WI38 (cell line): ENCODE measurements around the gene RPL39L.

Experiments used
- H3K4me3 ChIP-seq: 2 replicates; pipeline ENCODE4 v1.5.1; 2011; ENCODE audit warnings: low read depth, mild to moderate bottlenecking, control low read depth, low read length
- TF ChIP-seq, protein P1 (sequence below): IDR thresholded peaks from 2 replicates; pipeline ENCODE4 v1.5.1; 2012; ENCODE audit warnings: low read depth, mild to moderate bottlenecking, control low read depth, low read length

The RPL39L gene

DNA sequence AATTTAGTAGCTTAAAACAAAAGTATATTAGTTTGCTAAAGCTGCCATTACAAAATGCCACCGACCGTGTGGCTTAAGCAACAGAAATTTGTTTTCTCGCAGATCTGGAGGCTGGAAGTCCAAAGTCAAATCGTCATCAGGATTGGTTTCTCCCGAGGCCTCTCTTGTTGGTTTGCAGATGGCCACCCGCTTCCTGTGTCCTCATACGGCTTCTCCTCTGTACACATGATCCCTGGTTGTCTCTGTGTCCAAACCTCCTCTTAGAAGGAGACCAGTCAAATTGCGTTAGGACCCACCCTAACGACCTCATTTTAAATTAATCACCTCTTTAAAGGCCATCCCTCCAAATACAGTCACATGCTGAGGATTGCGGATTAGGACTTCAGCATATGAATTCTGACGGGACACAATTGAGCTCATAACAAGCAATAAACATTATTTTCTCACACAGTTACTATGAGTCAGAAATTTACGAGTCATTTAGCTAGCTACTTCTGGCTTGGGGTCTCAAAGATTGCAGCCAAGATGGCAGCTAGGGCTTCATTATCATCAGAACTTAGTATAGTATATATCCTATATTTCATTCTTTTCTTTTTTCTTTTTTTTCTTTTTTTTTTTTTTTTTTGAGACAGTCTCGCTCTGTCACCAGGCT lies 58.4 kb downstream of the RPL39L start:
- TF ChIP-seq, protein P1, sequence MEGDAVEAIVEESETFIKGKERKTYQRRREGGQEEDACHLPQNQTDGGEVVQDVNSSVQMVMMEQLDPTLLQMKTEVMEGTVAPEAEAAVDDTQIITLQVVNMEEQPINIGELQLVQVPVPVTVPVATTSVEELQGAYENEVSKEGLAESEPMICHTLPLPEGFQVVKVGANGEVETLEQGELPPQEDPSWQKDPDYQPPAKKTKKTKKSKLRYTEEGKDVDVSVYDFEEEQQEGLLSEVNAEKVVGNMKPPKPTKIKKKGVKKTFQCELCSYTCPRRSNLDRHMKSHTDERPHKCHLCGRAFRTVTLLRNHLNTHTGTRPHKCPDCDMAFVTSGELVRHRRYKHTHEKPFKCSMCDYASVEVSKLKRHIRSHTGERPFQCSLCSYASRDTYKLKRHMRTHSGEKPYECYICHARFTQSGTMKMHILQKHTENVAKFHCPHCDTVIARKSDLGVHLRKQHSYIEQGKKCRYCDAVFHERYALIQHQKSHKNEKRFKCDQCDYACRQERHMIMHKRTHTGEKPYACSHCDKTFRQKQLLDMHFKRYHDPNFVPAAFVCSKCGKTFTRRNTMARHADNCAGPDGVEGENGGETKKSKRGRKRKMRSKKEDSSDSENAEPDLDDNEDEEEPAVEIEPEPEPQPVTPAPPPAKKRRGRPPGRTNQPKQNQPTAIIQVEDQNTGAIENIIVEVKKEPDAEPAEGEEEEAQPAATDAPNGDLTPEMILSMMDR, result no peak
- H3K4me3 ChIP-seq, result no peak overlapping the region

DNA sequence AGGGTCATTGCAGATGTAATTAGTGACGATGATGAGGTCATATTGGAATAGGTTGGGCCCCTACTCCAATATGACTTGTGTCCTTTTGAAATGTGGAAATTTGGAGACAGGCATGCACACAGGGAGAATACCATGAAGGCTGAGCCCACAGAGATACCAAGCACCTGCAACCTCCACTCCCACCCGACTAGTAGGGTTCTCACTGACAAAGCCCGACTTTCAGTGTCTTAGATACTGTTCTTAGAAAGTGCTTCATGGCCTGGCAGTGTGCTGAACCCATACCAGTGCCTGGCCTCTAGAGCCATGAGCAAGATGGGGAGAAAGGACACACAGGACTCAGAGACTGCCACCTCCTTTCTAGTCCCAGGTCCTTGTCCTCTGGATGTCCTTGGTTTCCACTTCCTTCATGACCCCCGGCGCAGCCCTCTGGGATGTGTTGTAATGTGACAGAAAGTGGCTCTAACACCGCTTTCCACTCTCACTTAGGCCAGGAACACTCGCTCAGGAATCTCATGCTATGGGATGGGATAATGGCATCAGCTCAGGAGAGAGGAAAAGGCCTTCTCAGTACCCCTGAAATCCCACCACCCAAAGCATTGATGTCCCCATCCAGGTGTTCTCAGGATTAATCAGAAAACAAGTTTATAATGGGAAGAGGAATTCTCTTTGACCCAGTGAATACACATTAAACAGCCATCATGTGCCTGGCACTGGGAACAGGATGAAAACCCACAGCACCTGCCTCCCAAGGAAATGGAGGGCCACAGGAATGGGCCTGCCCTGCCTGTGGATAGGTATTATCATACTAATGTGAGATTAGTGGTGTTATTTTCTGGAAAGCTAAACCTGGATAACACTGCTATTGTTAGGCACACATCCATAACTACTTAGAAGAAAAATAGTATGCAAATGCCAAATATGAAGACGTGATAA lies 59.9 kb downstream of the RPL39L start:
- no peak overlapping the region for H3K4me3 ChIP-seq
- TF ChIP-seq, protein P1, result no peak

DNA sequence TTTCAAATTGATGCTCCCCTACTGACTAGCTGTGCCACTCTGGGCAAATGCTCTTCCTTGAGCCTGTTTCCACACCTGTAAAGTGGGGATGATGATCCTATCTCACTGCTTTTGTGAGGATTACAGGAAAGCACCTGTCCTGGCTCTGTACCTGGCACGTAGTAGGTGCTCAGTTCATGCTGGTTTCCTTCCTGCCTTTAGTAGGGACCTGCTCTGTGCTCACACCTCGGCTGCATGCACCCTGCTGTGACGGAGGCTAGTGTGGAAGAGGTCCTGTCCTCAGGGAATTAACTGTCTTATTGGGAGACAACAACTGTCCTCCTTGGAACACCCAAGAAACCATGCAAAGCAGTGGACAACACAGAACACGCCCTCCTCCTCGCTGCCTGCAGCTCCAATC lies 61.8 kb downstream of the RPL39L start:
- H3K4me3 ChIP-seq, result no peak overlapping the region
- TF ChIP-seq, protein P1, result no peak

DNA sequence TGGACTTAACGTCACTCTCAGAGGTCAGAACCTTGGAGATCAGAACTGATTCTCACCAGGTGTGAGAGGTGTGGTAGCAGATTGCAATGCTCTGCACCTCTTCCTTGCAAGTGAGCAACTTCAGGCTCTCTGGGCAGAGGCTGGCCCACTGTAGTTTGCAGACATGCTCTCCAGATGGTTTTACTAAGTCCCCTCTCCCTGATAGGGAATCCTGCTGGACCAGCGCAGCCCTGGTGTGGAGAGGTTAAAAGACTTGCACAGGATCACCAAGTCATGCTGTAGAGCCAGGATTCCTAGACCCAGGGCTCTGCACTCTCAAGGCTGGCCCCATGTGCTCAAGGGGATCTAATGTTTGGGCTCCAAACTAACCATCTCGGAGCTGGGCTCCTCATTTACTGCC lies 62.2 kb downstream of the RPL39L start:
- no peak overlapping the region for H3K4me3 ChIP-seq
- TF ChIP-seq, protein P1, result no peak

DNA sequence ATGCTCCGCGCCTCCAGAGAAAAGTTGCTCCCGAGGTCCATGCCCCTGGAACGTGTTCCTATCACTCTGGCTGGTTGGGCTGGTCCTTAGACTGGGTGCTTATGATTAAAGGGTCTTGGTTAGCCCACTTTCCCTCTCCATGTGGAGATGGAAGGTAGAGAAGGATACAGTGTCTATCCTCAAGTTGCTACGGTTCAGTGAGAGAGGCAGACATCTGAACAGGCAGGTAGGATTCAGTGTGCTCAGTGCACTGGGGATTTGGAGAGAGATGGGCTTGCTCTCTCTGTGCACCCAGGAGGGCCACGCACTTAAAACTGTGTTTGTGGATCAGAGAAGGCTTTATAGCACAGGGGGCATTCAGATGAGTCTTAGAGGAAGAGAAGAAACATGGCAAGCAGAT lies 63.0 kb downstream of the RPL39L start:
- TF ChIP-seq, protein P1, result no peak
- no peak overlapping the region for H3K4me3 ChIP-seq

DNA sequence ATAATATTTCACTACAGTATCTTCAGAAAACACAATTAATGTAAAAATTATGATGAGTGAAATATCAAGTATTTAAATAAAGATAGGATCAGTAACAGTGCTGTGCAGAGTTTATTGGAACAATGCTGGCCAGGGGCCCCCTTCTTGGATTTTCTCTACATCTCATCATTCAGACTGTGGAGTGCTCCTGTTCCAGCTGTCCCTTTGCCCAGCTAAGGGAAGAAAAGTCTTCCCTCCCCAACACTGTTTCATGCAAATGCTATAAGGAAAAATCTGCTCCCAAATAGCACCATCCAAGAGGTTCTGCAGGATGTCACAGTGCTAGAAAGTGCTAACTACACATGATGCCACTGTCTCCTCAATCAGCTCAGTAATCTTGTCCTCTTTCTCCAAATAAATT lies 64.5 kb downstream of the RPL39L start:
- H3K4me3 ChIP-seq, result no peak overlapping the region
- TF ChIP-seq, protein P1, result no peak

DNA sequence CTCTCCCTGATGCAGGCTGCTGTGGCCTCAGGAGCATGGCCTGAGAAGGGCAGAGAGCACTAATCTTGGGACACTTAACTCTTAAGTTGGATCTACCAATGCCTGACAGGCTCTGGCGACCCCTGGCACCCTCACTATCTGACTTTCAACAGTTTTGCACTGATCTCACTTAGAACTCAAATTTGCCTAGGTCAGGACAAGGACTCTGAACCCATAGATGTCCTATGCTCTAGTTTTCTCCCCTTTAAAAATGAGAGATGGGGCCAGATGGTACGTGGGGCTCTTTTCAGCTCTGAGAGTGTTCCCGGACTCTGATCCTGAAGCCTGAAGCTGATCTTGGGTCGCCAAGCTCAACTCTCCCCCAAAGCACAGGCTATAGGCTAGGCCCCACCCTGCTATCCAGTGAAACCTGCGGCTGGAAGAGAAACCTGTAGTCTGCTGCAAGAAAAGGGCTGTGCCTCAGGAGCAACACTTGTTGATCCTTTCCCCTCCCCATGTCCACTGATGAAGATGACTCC lies 65.7 kb downstream of the RPL39L start:
- H3K4me3 ChIP-seq, result no peak overlapping the region
- TF ChIP-seq, protein P1, result no peak
